Measurements from ENCODE around the gene KLC1. TPM values are rescaled to one million over a fixed set of nuclear protein-coding genes. Genes with fewer than 3 reads are reported as not detected.

KLC1 gene
- total RNA-seq, 2 experiments from 2014 or later: 97.5 to 101 TPM

- ChIA-PET CTCF (interaction anchor here (1.5 kb wide), 1 partner anchor 11 kb away, joined by 4 read pairs; no protein-coding TSS in a partner anchor), POLR2A (interaction anchor here (0.7 to 1.8 kb wide), 5 partner anchors 7 to 16 kb away, joined by 3 to 6 read pairs (median 4); partner anchors contain the start of genes XRCC3 and ZFYVE21)
- Mint-ChIP-seq H3K27ac (no peak overlapping the region), H3K27me3 (no peaks in the 10 kb centered on the region), H3K9me3 (no peaks in the 10 kb centered on the region), H3K4me1 (ENCODE audit: low read depth) (no peaks in the 10 kb centered on the region), H3K36me3 (ENCODE audit: low read depth) (peaks cover 18% of the 10 kb centered on the region), H3K4me3 (no peak overlapping the region)
- DNase-seq (no peak), ATAC-seq (no peak)
- intact Hi-C loops (cut with micrococcal nuclease): no loop called here
- TF ChIP-seq CTCF (IDR thresholded peaks at IDR 0.05): no peak
These were observed 76.7 kb downstream of the KLC1 start for GRCh38 chr14:103705504-103706284.

GRCh38 chr14:103706551-103707328, 77.7 kb downstream of the KLC1 start:
- intact Hi-C loops (cut with micrococcal nuclease): no loop called here
- no peaks in the 10 kb centered on the region for H3K9me3 Mint-ChIP-seq
- POLR2A ChIA-PET: interaction anchor here (0.7 to 1.8 kb wide), 4 partner anchors 9 to 17 kb away, joined by 3 to 6 read pairs (median 4); partner anchors contain the start of genes XRCC3 and ZFYVE21
- H3K27ac Mint-ChIP-seq: no peak overlapping the region
- no peaks in the 10 kb centered on the region for H3K27me3 Mint-ChIP-seq
- peaks cover 2% of the 10 kb centered on the region for H3K4me1 Mint-ChIP-seq (ENCODE audit: low read depth)
- TF ChIP-seq CTCF (IDR thresholded peaks at IDR 0.05): no peak
- peaks cover 25% of the 10 kb centered on the region for H3K36me3 Mint-ChIP-seq (ENCODE audit: low read depth)
- ATAC-seq (no peak), DNase-seq (no peak)
- H3K4me3 Mint-ChIP-seq: no peak overlapping the region
- CTCF ChIA-PET: interaction anchor here (1.5 kb wide), 1 partner anchor 12 kb away, joined by 4 read pairs; no protein-coding TSS in a partner anchor

DNA sequence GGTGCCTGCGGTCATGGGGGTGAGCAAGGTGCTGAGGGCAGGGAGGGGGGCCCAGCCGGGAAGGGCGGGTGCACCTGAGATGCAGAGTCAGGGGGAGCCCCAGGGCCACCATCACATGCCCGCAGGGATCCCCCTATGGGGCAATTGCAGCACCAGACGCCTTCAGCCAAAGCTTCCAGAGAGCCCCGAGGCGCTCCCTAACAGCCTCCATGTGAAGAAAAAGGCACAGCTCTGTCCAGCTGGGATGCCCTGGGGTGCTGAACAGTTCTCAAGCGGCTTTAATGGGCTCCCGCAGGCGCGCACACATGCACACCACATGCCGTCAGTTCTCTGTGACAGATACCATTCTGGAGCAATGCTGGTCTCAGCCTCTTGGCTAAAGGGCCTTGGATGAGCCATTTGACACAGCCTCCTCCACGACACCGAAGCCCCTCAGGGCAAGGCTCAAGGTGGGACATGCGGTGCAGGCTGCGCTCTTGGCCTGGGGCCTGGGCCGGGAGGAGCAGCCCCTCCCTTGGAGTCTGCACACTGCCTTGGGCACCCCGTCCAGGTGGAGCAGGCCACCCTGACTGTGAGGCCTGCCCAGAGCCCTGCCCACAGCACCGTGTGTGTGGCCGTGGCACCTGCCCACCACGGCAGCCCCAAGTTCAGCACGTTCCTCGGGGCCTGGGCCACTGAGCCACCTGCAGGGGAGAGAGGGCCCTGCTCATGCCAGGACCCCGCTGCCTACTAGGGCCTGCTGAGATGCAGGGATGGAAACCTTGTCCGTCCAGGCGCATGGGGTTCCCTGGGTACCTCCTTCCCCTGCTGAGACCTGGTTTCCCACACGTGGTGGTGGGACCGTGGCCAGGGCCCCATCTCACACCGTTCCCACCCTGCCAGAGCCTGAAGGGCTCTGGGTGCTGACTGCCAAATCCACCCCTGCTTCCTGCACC, 78.6 kb downstream of the KLC1 start:
- no peak for DNase-seq
- peaks cover 22% of the 10 kb centered on the region for H3K36me3 Mint-ChIP-seq (ENCODE audit: low read depth)
- no peak for TF ChIP-seq CTCF (IDR thresholded peaks at IDR 0.05)
- ChIA-PET CTCF (no interaction called here), POLR2A (interaction anchor here (1.6 kb wide), 1 partner anchor 8 kb away, joined by 6 read pairs; the partner anchor contains the start of genes XRCC3 and ZFYVE21)
- H3K4me1 Mint-ChIP-seq (ENCODE audit: low read depth): peaks cover 5% of the 10 kb centered on the region
- no peak for ATAC-seq
- H3K27me3 Mint-ChIP-seq: no peaks in the 10 kb centered on the region
- H3K4me3 Mint-ChIP-seq: no peak overlapping the region
- H3K9me3 Mint-ChIP-seq: no peaks in the 10 kb centered on the region
- intact Hi-C loops (cut with micrococcal nuclease): no loop called here
- no peak overlapping the region for H3K27ac Mint-ChIP-seq

GRCh38 chr14:103708750-103709187, 79.8 kb downstream of the KLC1 start:
- intact Hi-C loops (cut with micrococcal nuclease): no loop called here
- DNase-seq: no peak
- H3K4me1 Mint-ChIP-seq (ENCODE audit: low read depth): peaks cover 15% of the 10 kb centered on the region
- TF ChIP-seq CTCF (IDR thresholded peaks at IDR 0.05): no peak
- no peaks in the 10 kb centered on the region for H3K27me3 Mint-ChIP-seq
- H3K4me3 Mint-ChIP-seq: no peak overlapping the region
- ChIA-PET CTCF (no interaction called here), POLR2A (interaction anchor here (1.0 kb wide), 1 partner anchor 9 kb away, joined by 3 read pairs; no protein-coding TSS in a partner anchor)
- no peak for ATAC-seq
- H3K36me3 Mint-ChIP-seq (ENCODE audit: low read depth): peaks cover 30% of the 10 kb centered on the region
- H3K9me3 Mint-ChIP-seq: no peaks in the 10 kb centered on the region
- no peak overlapping the region for H3K27ac Mint-ChIP-seq
